ENCODE measurements around the gene ADAMTSL1. TPM values are rescaled to one million over a fixed set of nuclear protein-coding genes. Genes with fewer than 3 reads are reported as not detected.
A peak's percentile ranks its signal among the peaks of the same experiment; 100 is the strongest.

Gene ADAMTSL1
- total and polyA plus RNA-seq, 2 of the 13 experiments (the other 11 are each of a cell fraction or from before 2014, with no cell fraction given) = not detected

GRCh38 chr9:18766989-18767550 lies 293.1 kb downstream of the ADAMTSL1 start:
- Histone ChIP-seq H3K9me3 (ENCODE audit: low read length) (no peaks in the 10 kb centered on the region), H2AFZ (ENCODE audit: low read length) (no peak overlapping the region)

GRCh38 chr9:18768951-18769622 lies 295.1 kb downstream of the ADAMTSL1 start:
- no TSS peak for BruUV-seq (replicated peaks)
- Histone ChIP-seq H2AFZ (ENCODE audit: low read length) (no peak overlapping the region), H3K4me2 (ENCODE audit: low read depth, low read length) (no peak overlapping the region), H3K9me3 (ENCODE audit: low read length) (no peaks in the 10 kb centered on the region), H3K9ac (ENCODE audit: insufficient read depth, low read depth, low read length) (no peak overlapping the region), H3K27ac (ENCODE audit: extremely low read length, insufficient read depth, low read length) (no peak overlapping the region), H3K27me3 (ENCODE audit: control insufficient read depth in 1 of 2, insufficient read depth in 2 of 2, low read length in 2 of 2) (peaks cover 0 to 11% of the 10 kb centered on the region in 2 experiments; a peak in 3 of 5 replicates), H3K4me1 (ENCODE audit: insufficient read depth, low read length) (no peaks in the 10 kb centered on the region), H3K4me3 (replicated peaks in 1 of 3; ENCODE audit: insufficient read depth in 1 of 3, low read depth in 2 of 3, low read length in 3 of 3) (no peak overlapping the region), H3K79me2 (ENCODE audit: insufficient read depth, low read length) (no peaks in the 10 kb centered on the region), H4K20me1 (ENCODE audit: insufficient read depth, low read length) (no peaks in the 10 kb centered on the region), H3K36me3 (replicated peaks in 1 of 2; ENCODE audit: control insufficient read depth in 1 of 2, insufficient read depth in 2 of 2, low read length in 2 of 2) (no peaks in the 10 kb centered on the region)
- ATAC-seq = no peak
- no peak for DNase-seq (ENCODE audit: low spot score)
- ChIA-PET CTCF (ENCODE audit: low intra/inter-chr PET ratio, low total read pairs) (no interaction called here), POLR2A (no interaction called here)
- 0% methylated on average over 6 of the region's 6 CpGs for WGBS (ENCODE audit: low lambda C conversion rate)
- intact Hi-C loops (cut with micrococcal nuclease; ENCODE audit: unreplicated experiment) = no loop called here
- no peak for FAIRE-seq
- in situ Hi-C loops (cut with HindIII; ENCODE audit: extremely low pct_ligation_motif_present, low pct_unique_long_range_greater_than_20kb) = no loop called here
- TF ChIP-seq ZBTB26 (CRISPR knock-in tag; IDR thresholded peaks at IDR 0.05; ENCODE audit: borderline replicate concordance) (no peak), ZNF510 (CRISPR knock-in tag; IDR thresholded peaks at IDR 0.05; ENCODE audit: low read depth) (no peak), ZNF557 (CRISPR knock-in tag; IDR thresholded peaks at IDR 0.05) (no peak), IRF1 (CRISPR knock-in tag; IDR thresholded peaks at IDR 0.05; ENCODE audit: low read depth) (no peak), NCOA5 (CRISPR knock-in tag; IDR thresholded peaks at IDR 0.05) (no peak), GATAD2A (CRISPR knock-in tag; IDR thresholded peaks at IDR 0.05) (no peak), ZNF678 (CRISPR knock-in tag; IDR thresholded peaks at IDR 0.05) (no peak), ZNF501 (CRISPR knock-in tag; IDR thresholded peaks at IDR 0.05) (no peak), KAT2B (IDR thresholded peaks at IDR 0.05; ENCODE audit: borderline replicate concordance, low read depth, low read length) (no peak), CBX1 (IDR thresholded peaks at IDR 0.05; ENCODE audit: low read depth) (no peak), HOXA9 (CRISPR knock-in tag; IDR thresholded peaks at IDR 0.05; ENCODE audit: borderline replicate concordance) (no peak)

More at GRCh38 chr9:18766989-18767550, 293.1 kb downstream of the ADAMTSL1 start:
- 22% methylated on average over 3 of the region's 3 CpGs for WGBS (ENCODE audit: low lambda C conversion rate)
- TF ChIP-seq MAFK (conservative IDR thresholded peaks at IDR 0.05 in 1 of 2, IDR thresholded peaks at IDR 0.05 in 1 of 2; ENCODE audit: low read length in 2 of 2) (0 out of 4 replicates have a peak, but pooled peaks of 1 of the 2 experiments have one; percentile 16), MAFF (IDR thresholded peaks at IDR 0.05; ENCODE audit: low read depth, low read length) (0 out of 2 replicates have a peak, but pooled peaks have one; percentile 10), ZNF232 (CRISPR knock-in tag; IDR thresholded peaks at IDR 0.05; ENCODE audit: borderline replicate concordance) (no peak)
- Histone ChIP-seq H4K20me1 (ENCODE audit: insufficient read depth, low read length) (no peaks in the 10 kb centered on the region), H3K4me3 (replicated peaks in 1 of 3; ENCODE audit: insufficient read depth in 1 of 3, low read depth in 2 of 3, low read length in 3 of 3) (no peak overlapping the region), H3K36me3 (replicated peaks in 1 of 2; ENCODE audit: control insufficient read depth in 1 of 2, insufficient read depth in 2 of 2, low read length in 2 of 2) (no peaks in the 10 kb centered on the region), H3K79me2 (ENCODE audit: insufficient read depth, low read length) (no peaks in the 10 kb centered on the region), H3K4me1 (ENCODE audit: insufficient read depth, low read length) (no peaks in the 10 kb centered on the region), H3K27me3 (ENCODE audit: control insufficient read depth in 1 of 2, insufficient read depth in 2 of 2, low read length in 2 of 2) (peaks cover 0 to 11% of the 10 kb centered on the region in 2 experiments; a peak in 3 of 5 replicates), H3K9ac (ENCODE audit: insufficient read depth, low read depth, low read length) (no peak overlapping the region), H3K27ac (ENCODE audit: extremely low read length, insufficient read depth, low read length) (no peak overlapping the region), H3K4me2 (ENCODE audit: low read depth, low read length) (no peak overlapping the region)
- ChIA-PET POLR2A (no interaction called here), CTCF (ENCODE audit: low intra/inter-chr PET ratio, low total read pairs) (no interaction called here)
- BruUV-seq (replicated peaks) = no TSS peak
- no peak for DNase-seq (ENCODE audit: low spot score)
- in situ Hi-C loops (cut with HindIII; ENCODE audit: extremely low pct_ligation_motif_present, low pct_unique_long_range_greater_than_20kb) (no loop called here), intact Hi-C loops (cut with micrococcal nuclease; ENCODE audit: unreplicated experiment) (no loop called here)
- no peak for ATAC-seq
- no peak for FAIRE-seq

Measured in HepG2 (cell line).